A549 (cell line): ENCODE data around the gene INPPL1. TPM values are rescaled to one million over a fixed set of nuclear protein-coding genes. Genes with fewer than 3 reads are reported as not detected.

ENCODE experiments used
- ATAC-seq, 2 experiments: fragments of 200-7000 bp in 1 of 2; fragments of >200 bp in 1 of 2; cut with Nextera tagmentation in 1 of 2; cut with Tn5 transposase in 1 of 2; 3 replicates each; pipeline versions ENCODE4 v1.8.0 to v1.9.1; 2018 to 2020; ENCODE audit warnings: mild to moderate bottlenecking in 1 of 2, moderate library complexity in 1 of 2
- CTCF ChIA-PET: fragments of 300-600 bp; sonication (Branson Sonifier 250); formaldehyde crosslinking; extraction: SDS; loops from one replicate; lab custom pipeline; 2021; ENCODE audit warnings: antibody characterized with exemption, inconsistent platforms; lab: Yijun Ruan, JAX
- POLR2A ChIA-PET: fragments of 350-600 bp; formaldehyde crosslinking; extraction: SDS; loops from one replicate; lab custom pipeline; 2021; ENCODE audit warnings: antibody characterized with exemption, inconsistent platforms; lab: Yijun Ruan, JAX
- DNase-seq, 2 experiments: peaks; one replicate each; pipeline versions ENCODE4 v3.0.0 to v3.0.0-alpha.2; 2011 to 2016; ENCODE audit warnings: low read depth in 1 of 2, low spot score in 1 of 2
- FAIRE-seq: peaks from 2 replicates; lab custom pipeline; 2011; peaks lifted over from hg19 to GRCh38; lab: Jason Lieb, UNC
- H3K27ac ChIP-seq, 2 experiments: fragments of >200 bp; sonication (Bioruptor Twin); formaldehyde crosslinking; 3 replicates each; pipeline ENCODE4 v1.5.1; 2016 to 2017
- H3K4me1 ChIP-seq: fragments of >200 bp; sonication (Bioruptor Twin); formaldehyde crosslinking; 3 replicates; pipeline ENCODE4 v1.6.1; 2016
- H3K4me2 ChIP-seq: fragments of >200 bp; sonication (Bioruptor Twin); formaldehyde crosslinking; 3 replicates; pipeline ENCODE4 v1.6.1; 2016
- H3K4me3 ChIP-seq: fragments of >200 bp; sonication (Bioruptor Twin); formaldehyde crosslinking; 3 replicates; pipeline ENCODE4 v1.5.1; 2016
- H3K9me3 ChIP-seq: fragments of >200 bp; sonication (Bioruptor Twin); formaldehyde crosslinking; 3 replicates; pipeline ENCODE4 v1.6.1; 2016
- CEBPB ChIP-seq, 2 experiments: fragments of >200 bp in 1 of 2; sonication (Bioruptor Twin) in 1 of 2; formaldehyde crosslinking in 1 of 2; IDR thresholded peaks; 2 replicates each; pipeline ENCODE4 v1.6.1; 2012 to 2016
- CHD4 ChIP-seq: fragments of 200-600 bp; sonication (generic); IDR thresholded peaks from 2 replicates; pipeline ENCODE4 v1.6.1; 2016; ENCODE audit warnings: antibody characterized with exemption, mild to moderate bottlenecking, borderline replicate concordance
- E2F6 ChIP-seq: IDR thresholded peaks from 2 replicates; pipeline ENCODE4 v1.6.1; 2012; ENCODE audit warnings: low read depth, borderline replicate concordance
- EP300 ChIP-seq, 2 experiments: fragments of >200 bp; sonication (Bioruptor Twin); formaldehyde crosslinking; IDR thresholded peaks; 2 replicates in 1 of 2; 3 replicates in 1 of 2; pipeline ENCODE4 v1.6.1; 2016 to 2017
- ESRRA ChIP-seq: fragments of 150-350 bp; IDR thresholded peaks from 2 replicates; pipeline ENCODE4 v1.6.1; 2014; ENCODE audit warnings: mild to moderate bottlenecking, low read length, borderline replicate concordance
- FOXS1 ChIP-seq: fragments of 250-450 bp; sonication (Bioruptor Pico); IDR thresholded peaks from 2 replicates; pipeline ENCODE4 v1.5.0; 2020; ENCODE audit warnings: mild to moderate bottlenecking, moderate library complexity
- HOXB5 ChIP-seq: fragments of 250-450 bp; sonication (Bioruptor Pico); IDR thresholded peaks from 2 replicates; pipeline ENCODE4 v1.5.0; 2020; ENCODE audit warnings: mild to moderate bottlenecking, moderate library complexity
- JUN ChIP-seq, 2 experiments: fragments of >200 bp; sonication (Bioruptor Twin); formaldehyde crosslinking; IDR thresholded peaks; 2 replicates in 1 of 2; 3 replicates in 1 of 2; pipeline ENCODE4 v1.6.1; 2016 to 2017
- JUNB ChIP-seq: fragments of >200 bp; sonication (Bioruptor Twin); formaldehyde crosslinking; IDR thresholded peaks from 2 replicates; pipeline ENCODE4 v1.6.1; 2016
- KDM1A ChIP-seq: fragments of 200-600 bp; sonication (generic); IDR thresholded peaks from 2 replicates; pipeline ENCODE4 v1.6.1; 2016; ENCODE audit warnings: low read depth, mild to moderate bottlenecking
- MAFK ChIP-seq: fragments of 450-650 bp; IDR thresholded peaks from 2 replicates; pipeline ENCODE4 v1.6.1; 2014; ENCODE audit not compliant: partially characterized antibody
- MAZ ChIP-seq: fragments of 150-350 bp; IDR thresholded peaks from 2 replicates; pipeline ENCODE4 v1.6.1; 2014; ENCODE audit warnings: antibody characterized with exemption, low read depth, low read length, borderline replicate concordance
- NPAS2 ChIP-seq: fragments of 250-450 bp; sonication (Bioruptor Pico); IDR thresholded peaks from 2 replicates; pipeline ENCODE4 v1.8.0; 2022; ENCODE audit warnings: mild to moderate bottlenecking, moderate library complexity, borderline replicate concordance
- NR3C1 ChIP-seq: fragments of >200 bp; sonication (Bioruptor Twin); formaldehyde crosslinking; IDR thresholded peaks from 3 replicates; pipeline ENCODE4 v1.6.1; 2017
- PHF8 ChIP-seq: fragments of 200-600 bp; sonication (generic); IDR thresholded peaks from 2 replicates; pipeline ENCODE4 v1.6.1; 2016; ENCODE audit warnings: low read depth, mild to moderate bottlenecking, antibody characterized with exemption, moderate library complexity, borderline replicate concordance
- POLR2A ChIP-seq: IDR thresholded peaks from 2 replicates; pipeline ENCODE4 v1.6.1; 2012; ENCODE audit warnings: mild to moderate bottlenecking, low read length
- RAD21 ChIP-seq, 2 experiments: fragments of >200 bp in 1 of 2; sonication (Bioruptor Twin) in 1 of 2; formaldehyde crosslinking in 1 of 2; IDR thresholded peaks in 1 of 2; conservative IDR thresholded peaks in 1 of 2; 2 replicates in 1 of 2; 3 replicates in 1 of 2; pipeline ENCODE4 v1.6.1; 2012 to 2018; ENCODE audit warnings: inconsistent platforms in 1 of 2
- RARB ChIP-seq: fragments of 250-450 bp; sonication (Bioruptor Pico); IDR thresholded peaks from 2 replicates; pipeline ENCODE4 v1.8.0; 2021; ENCODE audit warnings: mild to moderate bottlenecking, moderate library complexity
- ZC3H11A ChIP-seq: fragments of 450-650 bp; IDR thresholded peaks from 2 replicates; pipeline ENCODE4 v1.6.1; 2014; ENCODE audit warnings: antibody characterized with exemption, mild to moderate bottlenecking
- ZFP36 ChIP-seq: fragments of 450-650 bp; IDR thresholded peaks from 2 replicates; pipeline ENCODE4 v1.6.1; 2014; ENCODE audit warnings: borderline replicate concordance; ENCODE audit not compliant: partially characterized antibody
- ZNF302 ChIP-seq: fragments of 250-450 bp; sonication (Bioruptor Pico); IDR thresholded peaks from 2 replicates; pipeline ENCODE4 v1.9.0; 2021; ENCODE audit warnings: inconsistent platforms, mild to moderate bottlenecking, moderate library complexity
- WGBS: methylation state at CpG from one replicate; pipeline ENCODE4 v1.1.6; 2017; ENCODE audit errors: missing lambda C conversion rate; 5-methylcytosine and 5-hydroxymethylcytosine counted together
- polyA plus RNA-seq, 4 experiments: library from polyadenylated mRNA; depleted of rRNA in 3 of 4; stranded (reverse); fragments of >200 nt; fragmentation: RNase III in 1 of 4; extraction: RNeasy Plus Mini Kit Qiagen cat#74134 plus additional on column Dnase treatment in 1 of 4; gene quantifications; 2 replicates in 3 of 4; 3 replicates in 1 of 4; pipeline ENCODE4 v1.2.3, GENCODE V29; 2011 to 2017
- TF ChIP-seq, protein P1 (sequence below): IDR thresholded peaks from 2 replicates; pipeline ENCODE4 v1.6.1; 2012
- TF ChIP-seq, protein P2 (sequence below): IDR thresholded peaks from 2 replicates; pipeline ENCODE4 v1.6.1; 2012
- TF ChIP-seq, protein P3 (sequence below): fragments of >200 bp; sonication (Bioruptor Twin); formaldehyde crosslinking; IDR thresholded peaks from 3 replicates; pipeline ENCODE4 v1.6.1; 2016

INPPL1 gene
- polyA plus RNA-seq, 2 of the 4 experiments (the other 2 are of a cell fraction): 67.4 to 103 TPM

DNA sequence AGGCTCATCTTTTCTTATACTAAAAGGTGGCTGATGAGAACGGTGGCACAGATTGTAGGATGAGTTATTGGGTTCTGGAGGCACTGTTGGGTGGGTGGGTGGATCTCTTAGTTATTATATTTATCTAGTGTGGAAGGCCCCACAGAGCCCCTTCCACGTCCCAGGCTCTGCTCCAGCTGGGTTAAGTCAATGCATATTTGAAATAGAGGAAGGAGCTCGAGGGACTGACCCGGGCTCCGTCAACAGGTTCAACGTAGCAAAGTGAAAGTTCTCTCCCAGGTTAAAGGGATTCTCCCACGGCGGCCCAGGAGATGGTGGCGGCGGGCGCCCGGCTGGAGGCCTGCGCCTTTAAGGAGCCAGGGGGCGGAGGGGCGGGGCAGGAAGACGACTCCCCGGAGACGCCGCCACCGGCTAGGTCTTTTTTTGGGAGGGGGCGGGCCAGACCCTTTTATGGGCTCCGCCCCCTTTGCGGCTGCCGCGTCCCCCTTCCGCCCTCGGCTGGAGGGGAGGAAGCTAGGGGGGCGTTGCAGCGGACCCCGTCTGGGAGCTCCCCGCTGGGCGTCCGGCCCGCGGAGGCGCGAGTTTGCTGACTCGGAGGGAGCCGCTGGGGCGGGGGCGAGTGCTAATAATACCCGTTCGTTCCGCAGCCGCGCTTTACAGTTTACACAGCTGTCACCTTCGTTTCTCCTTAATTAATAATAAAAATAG, 1.5 kb upstream of the INPPL1 start:
- CTCF ChIA-PET: interaction anchor here (0.7 to 9.4 kb wide), 18 partner anchors 14 to 587 kb away, joined by 3 to 83 read pairs (median 3); partner anchors contain the start of gene CLPB
- peaks cover 24% of the 10 kb centered on the region for H3K4me1 ChIP-seq
- peak overlapping the region; percentile 93 for H3K4me2 ChIP-seq
- peak; percentile 53 to 92 for DNase-seq
- H3K4me3 ChIP-seq: peak overlapping the region; percentile 92
- H3K27ac ChIP-seq: peak overlapping the region; percentile 97 to 98
- no peak for FAIRE-seq
- WGBS: 1% methylated on average over 28 of the region's 47 CpGs
- H3K9me3 ChIP-seq: no peaks in the 10 kb centered on the region
- TF ChIP-seq, protein P1, sequence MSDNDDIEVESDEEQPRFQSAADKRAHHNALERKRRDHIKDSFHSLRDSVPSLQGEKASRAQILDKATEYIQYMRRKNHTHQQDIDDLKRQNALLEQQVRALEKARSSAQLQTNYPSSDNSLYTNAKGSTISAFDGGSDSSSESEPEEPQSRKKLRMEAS: peak; percentile 55; the same call in 1 of the 2 replicates
- 0 out of 2 replicates have a peak, but pooled peaks have one; percentile 21 for TF ChIP-seq KDM1A
- TF ChIP-seq MAFK: peak; percentile 9
- no peak for TF ChIP-seq EP300 (IDR thresholded peaks at IDR 0.05)
- no peak for TF ChIP-seq FOXS1 (CRISPR knock-in tag)
- no peak for TF ChIP-seq CEBPB (IDR thresholded peaks at IDR 0.05)
- TF ChIP-seq JUNB: no peak
- TF ChIP-seq MAZ: no peak
- TF ChIP-seq PHF8: peak; percentile 18; the same call in 1 of the 2 replicates
- TF ChIP-seq, protein P2, sequence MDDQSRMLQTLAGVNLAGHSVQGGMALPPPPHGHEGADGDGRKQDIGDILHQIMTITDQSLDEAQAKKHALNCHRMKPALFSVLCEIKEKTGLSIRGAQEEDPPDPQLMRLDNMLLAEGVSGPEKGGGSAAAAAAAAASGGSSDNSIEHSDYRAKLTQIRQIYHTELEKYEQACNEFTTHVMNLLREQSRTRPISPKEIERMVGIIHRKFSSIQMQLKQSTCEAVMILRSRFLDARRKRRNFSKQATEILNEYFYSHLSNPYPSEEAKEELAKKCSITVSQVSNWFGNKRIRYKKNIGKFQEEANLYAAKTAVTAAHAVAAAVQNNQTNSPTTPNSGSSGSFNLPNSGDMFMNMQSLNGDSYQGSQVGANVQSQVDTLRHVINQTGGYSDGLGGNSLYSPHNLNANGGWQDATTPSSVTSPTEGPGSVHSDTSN: no peak
- TF ChIP-seq ZNF302: no peak
- peak; percentile 75 to 88 for ATAC-seq
- POLR2A ChIA-PET: interaction anchor here (0.6 to 1.1 kb wide), 6 partner anchors 14 to 124 kb away, joined by 3 to 4 read pairs (median 4); partner anchors contain the start of gene ANAPC15

DNA sequence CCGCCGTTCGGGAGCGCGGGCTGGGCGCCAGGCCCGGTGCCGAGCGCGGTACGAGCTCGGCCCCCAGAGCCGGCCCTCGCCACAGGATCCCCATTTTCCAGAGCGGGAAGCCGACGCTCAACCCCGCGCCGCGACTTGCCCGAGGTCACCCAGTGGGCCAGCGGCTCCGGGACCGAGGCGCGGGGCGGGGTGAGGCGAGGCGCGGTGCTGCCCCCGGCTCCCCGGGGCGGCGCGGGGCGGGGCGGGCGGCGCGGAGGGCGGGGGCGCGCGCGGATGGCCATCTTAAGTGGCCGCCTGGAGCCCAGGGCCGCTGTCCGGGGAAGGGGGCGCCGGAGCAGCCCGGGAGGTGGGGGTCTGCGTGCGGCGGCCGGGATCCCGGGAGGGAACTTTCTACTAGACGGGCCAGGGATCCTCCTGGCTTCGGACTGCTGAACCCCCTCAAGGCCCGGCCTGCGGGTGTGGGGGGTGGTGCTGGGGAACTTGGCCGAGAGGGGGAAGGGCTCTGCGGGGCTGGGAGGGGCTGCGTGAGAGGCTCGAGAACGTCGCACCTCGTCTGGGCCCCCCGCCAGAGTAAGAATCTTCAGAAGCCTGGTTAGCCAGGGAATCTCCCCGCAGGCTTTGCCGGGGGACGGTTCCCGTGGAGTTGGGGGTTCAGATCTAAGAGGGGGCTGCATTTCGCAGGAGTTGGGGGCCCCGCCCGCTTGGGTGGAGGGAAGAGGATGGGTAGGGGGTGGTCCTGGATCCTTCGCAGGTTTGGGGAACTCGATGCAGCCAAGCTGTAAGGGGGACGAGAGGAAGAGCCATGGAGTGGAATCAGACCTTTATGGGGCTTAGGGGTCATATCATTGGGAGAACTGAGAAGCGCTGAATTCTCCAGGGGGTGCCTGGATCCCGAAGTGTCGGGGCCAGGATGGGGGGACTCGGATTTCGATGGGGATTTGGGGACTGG, 678 bp upstream of the INPPL1 start:
- Histone ChIP-seq H3K9me3 (no peaks in the 10 kb centered on the region), H3K27ac (peak overlapping the region; percentile 97 to 98), H3K4me3 (peak overlapping the region; percentile 92), H3K4me2 (peak overlapping the region; percentile 93), H3K4me1 (peaks cover 24% of the 10 kb centered on the region)
- peak; percentile 63 to 82 for ATAC-seq
- WGBS: under 1% methylated on average over 21 of the region's 84 CpGs
- no peak for FAIRE-seq
- POLR2A ChIA-PET: interaction anchor here (0.6 to 1.1 kb wide), 6 partner anchors 13 to 123 kb away, joined by 3 to 4 read pairs (median 4); partner anchors contain the start of gene ANAPC15
- CTCF ChIA-PET: interaction anchor here (0.7 to 9.4 kb wide), 13 partner anchors 13 to 588 kb away, joined by 3 to 83 read pairs (median 4); partner anchors contain the start of gene CLPB
- TF ChIP-seq NR3C1: no peak
- no peak for TF ChIP-seq ZC3H11A
- TF ChIP-seq ZNF302: no peak
- TF ChIP-seq RARB (CRISPR knock-in tag): no peak
- no peak for TF ChIP-seq ZFP36
- TF ChIP-seq JUN (IDR thresholded peaks at IDR 0.05): peak in 1 of 2 experiments; percentile 71; a peak in 3 of 5 replicates
- no peak for TF ChIP-seq FOXS1 (CRISPR knock-in tag)
- 0 out of 2 replicates have a peak, but pooled peaks have one; percentile 6 for TF ChIP-seq HOXB5 (CRISPR knock-in tag)
- TF ChIP-seq, protein P1: 0 out of 2 replicates have a peak, but pooled peaks have one; percentile 10
- peak; percentile 8; the same call in 1 of the 2 replicates for TF ChIP-seq E2F6
- TF ChIP-seq MAFK: no peak
- TF ChIP-seq ESRRA: peak; percentile 64; the same call in 1 of the 2 replicates
- TF ChIP-seq NPAS2 (CRISPR knock-in tag): no peak
- peak; percentile 26; the same call in 1 of the 2 replicates for TF ChIP-seq PHF8
- TF ChIP-seq CHD4: no peak; the same call in 1 of the 2 replicates
- TF ChIP-seq CEBPB (IDR thresholded peaks at IDR 0.05): no peak
- TF ChIP-seq RAD21 (conservative IDR thresholded peaks at IDR 0.05 in 1 of 2, IDR thresholded peaks at IDR 0.05 in 1 of 2): no peak
- TF ChIP-seq, protein P3, sequence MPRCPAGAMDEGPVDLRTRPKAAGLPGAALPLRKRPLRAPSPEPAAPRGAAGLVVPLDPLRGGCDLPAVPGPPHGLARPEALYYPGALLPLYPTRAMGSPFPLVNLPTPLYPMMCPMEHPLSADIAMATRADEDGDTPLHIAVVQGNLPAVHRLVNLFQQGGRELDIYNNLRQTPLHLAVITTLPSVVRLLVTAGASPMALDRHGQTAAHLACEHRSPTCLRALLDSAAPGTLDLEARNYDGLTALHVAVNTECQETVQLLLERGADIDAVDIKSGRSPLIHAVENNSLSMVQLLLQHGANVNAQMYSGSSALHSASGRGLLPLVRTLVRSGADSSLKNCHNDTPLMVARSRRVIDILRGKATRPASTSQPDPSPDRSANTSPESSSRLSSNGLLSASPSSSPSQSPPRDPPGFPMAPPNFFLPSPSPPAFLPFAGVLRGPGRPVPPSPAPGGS: peak; percentile 62; the same call in 2 of the 3 replicates
- TF ChIP-seq POLR2A: peak; percentile 39
- DNase-seq: peak in 1 of 2 experiments; percentile 65
